Posterior cingulate gyrus (tissue), 11 donors: Measurements from ENCODE around the gene TCERG1L.

Source experiments
- DNase-seq, 10 donors: peaks; one replicate each; pipeline versions ENCODE4 v3.0.0 to v3.0.0-alpha.2; 2020 to 2021; ENCODE audit warnings: mixed read lengths in 3 of 10
- intact Hi-C: fragments of 100-400 bp; cut with DNase I; formaldehyde crosslinking; loops from one replicate; pipeline ENCODE4 v1.15.1; 2023

TCERG1L gene

DNA sequence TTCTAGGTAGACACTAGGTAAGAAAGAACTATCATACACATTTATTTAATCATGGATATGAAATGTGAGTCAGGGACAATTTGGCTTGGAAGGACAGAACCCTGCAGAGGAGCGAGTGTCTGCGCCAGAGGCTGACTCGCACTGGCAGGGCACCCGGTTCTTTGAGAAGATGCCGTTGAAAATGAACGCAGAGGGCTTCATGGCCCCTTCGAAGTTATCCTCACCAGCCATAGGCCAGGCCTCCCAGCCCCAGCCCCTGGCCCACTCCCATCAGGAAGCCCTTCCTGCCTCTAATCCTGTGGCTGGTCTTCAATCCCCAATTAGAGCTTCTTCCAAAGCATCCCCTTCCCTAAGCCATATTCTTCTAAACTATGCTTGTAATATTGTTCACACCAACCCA, 239.8 kb downstream of the TCERG1L start:
- intact Hi-C loops = no loop called here

DNA sequence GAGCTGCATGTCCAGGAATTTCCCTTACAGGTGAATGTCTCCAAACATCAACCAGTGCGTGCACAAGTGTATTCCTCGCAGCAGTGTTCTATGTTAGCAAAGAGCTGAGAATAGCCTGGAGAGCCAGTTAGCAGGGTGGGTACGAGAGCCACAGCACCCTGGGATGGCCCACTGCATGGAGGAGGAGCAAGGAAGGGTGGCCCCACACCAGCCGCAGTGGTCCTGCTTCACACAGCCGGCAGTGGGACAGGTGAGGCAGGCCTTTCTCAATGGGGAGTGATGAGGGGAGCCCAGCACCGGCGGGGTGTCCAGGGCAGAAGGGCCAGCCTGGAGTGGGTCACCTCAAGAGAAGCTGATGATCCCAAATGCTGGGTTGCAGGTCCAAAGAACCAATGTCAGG, 240.7 kb downstream of the TCERG1L start:
- intact Hi-C loops = no loop called here
- peak in 1 of 10 donors; percentile 49 for DNase-seq

More for the DNA sequence above, 239.8 kb downstream of the TCERG1L start:
- DNase-seq = peak in 1 of 10 donors; percentile 64

DNA sequence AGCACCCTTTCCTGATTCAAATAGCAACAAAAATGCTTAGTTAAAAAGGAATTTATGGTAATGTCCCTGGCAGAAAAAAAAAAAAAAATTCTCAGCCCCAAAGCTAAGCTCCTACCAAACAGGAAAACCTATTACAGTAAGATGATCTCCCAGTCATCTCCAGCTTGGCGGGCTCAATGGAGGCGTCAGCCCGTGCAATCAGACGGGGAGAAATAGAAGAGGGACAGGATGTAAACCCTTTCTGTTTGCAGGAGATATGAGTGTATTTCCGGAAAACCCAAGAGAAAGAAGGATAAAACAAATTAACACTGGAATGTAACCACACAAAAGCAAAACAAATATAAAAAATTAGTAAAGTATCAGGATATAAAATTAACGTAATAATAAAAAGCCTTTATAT, 242.8 kb downstream of the TCERG1L start:
- intact Hi-C loops = no loop called here
- no peak for DNase-seq

DNA sequence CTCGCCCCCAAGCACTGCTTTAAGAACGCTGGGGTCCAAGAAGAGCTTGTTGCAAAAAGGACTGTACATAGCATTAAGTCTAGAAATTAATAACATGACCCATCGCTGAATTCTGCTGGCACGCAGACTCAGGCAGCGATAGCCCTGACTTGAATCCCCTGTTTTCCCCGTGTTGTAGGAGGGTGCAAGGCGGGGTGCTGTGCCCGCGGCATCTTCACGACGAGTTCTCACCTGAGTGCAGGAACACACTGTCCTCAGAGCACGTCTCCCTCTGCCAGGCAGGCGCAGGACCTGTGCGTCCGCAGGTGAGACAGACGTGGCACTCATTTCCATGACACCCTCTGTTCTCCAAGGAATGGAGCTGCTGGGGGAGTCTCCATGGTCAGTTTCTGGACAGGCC, 243.2 kb downstream of the TCERG1L start:
- intact Hi-C loops = no loop called here
- DNase-seq = peak in 1 of 10 donors; percentile 32

DNA sequence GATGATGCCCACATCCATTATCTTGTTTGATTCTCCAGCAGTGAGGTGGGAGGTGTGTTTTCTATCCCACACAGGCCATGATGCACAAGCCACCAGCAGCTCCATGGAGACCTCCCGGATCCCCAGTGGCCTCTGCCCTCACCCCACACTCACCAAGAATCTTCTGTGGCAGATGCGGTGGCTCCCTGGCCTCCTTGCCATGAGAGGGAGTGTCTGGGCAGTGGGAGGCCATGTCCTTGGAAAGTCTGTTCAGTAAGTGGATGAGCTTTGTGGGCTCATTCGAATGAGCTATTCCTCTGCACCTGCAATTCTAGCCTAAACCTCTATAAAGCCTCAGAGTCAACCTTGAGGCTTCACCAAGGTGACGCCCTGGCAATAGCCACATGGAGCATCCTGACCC, 243.8 kb downstream of the TCERG1L start:
- DNase-seq = peak in 1 of 10 donors; percentile 67
- intact Hi-C loops = no loop called here

- intact Hi-C loops = no loop called here
- DNase-seq = peak in 4 of 10 donors; percentile 27 to 88 (median 46)
Measured at GRCh38 chr10:131065673-131066305, 245.7 kb downstream of the TCERG1L start.

GRCh38 chr10:131063311-131063710, 248.2 kb downstream of the TCERG1L start:
- intact Hi-C loops = no loop called here
- DNase-seq = peak in 1 of 10 donors; percentile 24

DNA sequence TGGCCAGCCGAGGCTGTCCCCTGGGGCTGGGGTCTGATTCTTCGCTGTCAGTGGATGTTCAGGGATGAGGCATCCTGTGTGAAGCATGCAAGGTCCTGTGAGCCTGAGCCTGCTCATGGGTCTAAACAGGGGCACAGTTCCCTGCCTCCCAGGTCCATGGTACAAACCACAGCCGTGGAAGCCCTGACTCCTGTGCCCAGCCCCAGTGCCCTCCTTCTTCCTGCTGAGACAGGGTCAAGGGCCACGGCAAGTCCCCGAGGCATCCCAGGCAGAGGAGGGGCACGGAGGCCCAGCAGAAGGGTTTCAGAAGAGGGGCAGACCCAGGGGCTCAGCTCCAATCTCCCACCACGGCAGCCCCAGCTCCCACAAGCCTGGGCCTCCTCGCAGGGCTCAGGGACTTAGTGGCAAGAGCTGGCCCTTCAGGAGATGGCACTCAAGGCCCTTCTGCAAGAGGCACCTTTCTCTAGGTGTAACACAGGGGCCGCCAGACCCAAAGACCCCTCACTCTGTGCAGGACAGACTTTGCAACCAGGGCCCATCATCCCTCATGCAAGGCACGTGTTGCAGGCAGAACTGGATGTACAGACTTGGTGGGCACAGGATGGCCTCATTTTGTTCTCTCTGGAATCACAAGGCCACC, 248.8 kb downstream of the TCERG1L start:
- intact Hi-C loops = no loop called here
- peak in 2 of 10 donors; percentile 57 to 74 for DNase-seq

GRCh38 chr10:131061216-131061615, 250.3 kb downstream of the TCERG1L start:
- intact Hi-C loops = no loop called here
- peak in 1 of 10 donors; percentile 38 for DNase-seq

GRCh38 chr10:131059881-131060280, 251.6 kb downstream of the TCERG1L start:
- intact Hi-C loops = no loop called here
- no peak for DNase-seq

- DNase-seq = no peak
- intact Hi-C loops = no loop called here
Measured at GRCh38 chr10:131058799-131059198, 252.7 kb downstream of the TCERG1L start.

- intact Hi-C loops = no loop called here
- DNase-seq = no peak
Measured at GRCh38 chr10:131056781-131057180, 254.7 kb downstream of the TCERG1L start.

GRCh38 chr10:131056091-131056579, 255.4 kb downstream of the TCERG1L start:
- intact Hi-C loops = no loop called here
- DNase-seq = peak in 1 of 10 donors; percentile 21

GRCh38 chr10:131055437-131055836, 256.1 kb downstream of the TCERG1L start:
- intact Hi-C loops = no loop called here
- no peak for DNase-seq

GRCh38 chr10:131053192-131053591, 258.3 kb downstream of the TCERG1L start:
- intact Hi-C loops = no loop called here

GRCh38 chr10:131050162-131050766, 261.3 kb downstream of the TCERG1L start:
- intact Hi-C loops = no loop called here
- DNase-seq = no peak

More at GRCh38 chr10:131053192-131053591, 258.3 kb downstream of the TCERG1L start:
- no peak for DNase-seq

DNA sequence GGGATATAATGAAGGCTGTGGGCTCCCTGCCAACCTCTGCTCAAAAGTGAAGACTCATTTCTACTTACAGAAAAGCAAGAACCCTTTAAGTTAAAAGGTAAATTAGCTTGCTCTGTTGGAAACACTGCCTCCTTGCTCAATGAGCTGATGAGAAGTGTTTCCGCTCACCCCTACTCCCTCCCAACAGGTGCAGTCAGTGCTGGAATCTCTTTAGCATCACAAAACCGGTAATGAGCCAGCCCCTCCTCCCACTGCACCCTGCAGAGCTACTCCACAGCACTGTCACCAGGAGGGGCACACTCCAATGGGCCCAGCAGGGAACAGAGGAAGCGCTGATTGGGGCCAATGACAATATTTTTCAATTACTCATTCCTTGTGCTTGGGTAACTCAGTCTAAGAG, 262.5 kb downstream of the TCERG1L start:
- DNase-seq = no peak
- intact Hi-C loops = no loop called here

DNA sequence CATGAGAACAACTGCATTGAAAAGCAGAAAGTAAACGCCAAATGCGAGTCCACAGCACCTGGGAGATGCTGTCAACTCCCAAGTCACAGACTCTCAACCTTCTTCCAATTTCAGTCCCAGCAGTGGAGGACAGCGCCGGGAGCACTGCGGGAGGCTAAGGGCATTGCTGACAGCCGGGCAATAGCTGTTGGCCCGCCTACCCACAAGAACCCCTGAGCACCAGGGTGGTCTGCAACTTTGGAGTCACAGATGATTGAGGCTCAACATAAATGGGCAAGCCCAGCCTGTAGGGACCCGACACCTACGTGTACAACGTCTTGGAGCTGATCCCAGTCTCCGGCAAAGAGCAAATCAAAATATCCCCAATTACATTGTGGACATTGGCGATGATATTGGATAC, 262.9 kb downstream of the TCERG1L start:
- DNase-seq = peak in 1 of 10 donors; percentile 59
- intact Hi-C loops = no loop called here

DNA sequence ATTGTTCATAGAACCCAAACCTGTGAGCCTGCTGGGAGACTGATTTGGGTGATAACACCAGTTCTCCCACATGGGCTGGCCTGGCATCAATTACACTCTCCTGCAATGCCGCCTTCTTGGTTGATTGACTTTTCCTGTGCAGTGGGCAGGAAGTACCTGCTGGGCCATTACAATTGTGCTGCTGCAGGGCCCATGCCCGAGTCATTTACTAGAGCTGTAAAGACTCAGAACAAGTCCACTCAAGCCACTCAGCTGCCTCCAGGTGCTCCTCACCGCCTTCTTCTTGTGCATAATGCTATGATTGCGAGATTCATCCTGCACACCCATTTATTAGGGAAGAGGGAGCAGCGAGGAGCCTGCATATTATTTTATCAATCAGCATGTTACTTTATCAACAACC, 264.0 kb downstream of the TCERG1L start:
- intact Hi-C loops = no loop called here
- no peak for DNase-seq

- DNase-seq = no peak
- intact Hi-C loops = no loop called here
Measured at GRCh38 chr10:131046194-131046593, 265.3 kb downstream of the TCERG1L start.

- intact Hi-C loops = no loop called here
- peak in 1 of 10 donors; percentile 47 for DNase-seq
Measured at GRCh38 chr10:131044379-131045111, 267.0 kb downstream of the TCERG1L start.
